NCI-H2081 (cell line): ENCODE measurements around the gene PYROXD2.
"Not testable (repeated sequence)": the region's sequence is repeated elsewhere in the genome, so short reads cannot be mapped to it uniquely, and the experiment has no call there.

Source experiments
- DNase-seq, 2 experiments: peaks; one replicate each; lab custom pipeline; 2025; lab: John Stamatoyannopoulos, UW

Gene PYROXD2

GRCh38 chr10:98365406-98366061 lies 49.4 kb downstream of the PYROXD2 start:
- no peak for DNase-seq

- no peak for DNase-seq
These were observed 50.4 kb downstream of the PYROXD2 start for GRCh38 chr10:98364432-98365102.

GRCh38 chr10:98363220-98363619 lies 51.8 kb downstream of the PYROXD2 start:
- no peak for DNase-seq

GRCh38 chr10:98361131-98362025 lies 53.6 kb downstream of the PYROXD2 start:
- DNase-seq = no peak

GRCh38 chr10:98357194-98357822 lies 57.7 kb downstream of the PYROXD2 start:
- DNase-seq = peak; percentile 47 to 76

- DNase-seq = no peak
These were observed 60.5 kb downstream of the PYROXD2 start for GRCh38 chr10:98354491-98354890.

- DNase-seq = no peak
These were observed 61.8 kb downstream of the PYROXD2 start for GRCh38 chr10:98353170-98353569.

GRCh38 chr10:98351831-98352402 lies 63.1 kb downstream of the PYROXD2 start:
- DNase-seq = no peak

GRCh38 chr10:98349508-98349922 lies 65.5 kb downstream of the PYROXD2 start:
- DNase-seq = no peak

- no peak for DNase-seq
These were observed 68.1 kb downstream of the PYROXD2 start for GRCh38 chr10:98346847-98347246.

- no peak for DNase-seq
These were observed 70.4 kb downstream of the PYROXD2 start for GRCh38 chr10:98344589-98345038.

GRCh38 chr10:98341701-98342100 lies 73.3 kb downstream of the PYROXD2 start:
- DNase-seq = not testable (repeated sequence)

- no peak for DNase-seq
These were observed 74.1 kb downstream of the PYROXD2 start for GRCh38 chr10:98340940-98341310.

GRCh38 chr10:98340261-98340939 lies 74.6 kb downstream of the PYROXD2 start:
- DNase-seq = peak in 1 of 2 experiments; percentile 22

GRCh38 chr10:98339799-98340198 lies 75.2 kb downstream of the PYROXD2 start:
- DNase-seq = no peak

GRCh38 chr10:98338896-98339295 lies 76.1 kb downstream of the PYROXD2 start:
- DNase-seq = no peak

- DNase-seq = no peak
These were observed 76.7 kb downstream of the PYROXD2 start for GRCh38 chr10:98338318-98338717.

- DNase-seq = no peak
These were observed 77.5 kb downstream of the PYROXD2 start for GRCh38 chr10:98337484-98337883.
